Measurements from ENCODE around the gene PACRG. TPM values are rescaled to one million over a fixed set of nuclear protein-coding genes. Genes with fewer than 3 reads are reported as not detected.

PACRG gene
- total and polyA plus RNA-seq, 2 of the 8 experiments (the other 6 are each of a cell fraction or from before 2014, with no cell fraction given): 0.44 to 0.54 TPM

GRCh38 chr6:163146036-163146435, 418.3 kb downstream of the PACRG start:
- ChIA-PET CTCF (ENCODE audit: partially characterized antibody) (interaction anchor here (1.5 kb wide), 1 partner anchor 25 kb away, joined by 5 read pairs; no protein-coding TSS in a partner anchor), POLR2A (ENCODE audit: partially characterized antibody) (no interaction called here)
- H2BK20ac ChIP-seq (ENCODE audit: low read length): no peak overlapping the region
- H3K56ac ChIP-seq (replicated peaks; ENCODE audit: insufficient read length, low read depth, low read length): no peak overlapping the region
- no peak overlapping the region for H2AK5ac ChIP-seq (ENCODE audit: low read depth, low read length)
- H3K14ac ChIP-seq (ENCODE audit: insufficient read length): no peak overlapping the region
- no peak overlapping the region for H3K27ac ChIP-seq (ENCODE audit: low read depth, low read length)
- no peak for DNase-seq (ENCODE audit: low read depth in 1 of 2, low spot score in 2 of 2)
- no peaks in the 10 kb centered on the region for H3K36me3 ChIP-seq (ENCODE audit: control insufficient read depth in 2 of 4, insufficient read depth in 4 of 4, low read length in 3 of 4)
- H4K5ac ChIP-seq (ENCODE audit: insufficient read length, low read depth, low read length): no peak overlapping the region
- H4K91ac ChIP-seq (replicated peaks; ENCODE audit: insufficient read length, low read length): no peak overlapping the region
- no peaks in the 10 kb centered on the region for H3K27me3 ChIP-seq (replicated peaks in 1 of 4; ENCODE audit: control insufficient read depth in 3 of 4, extremely low read depth in 1 of 4, insufficient read depth in 3 of 4, low read length in 3 of 4)
- no peaks in the 10 kb centered on the region for H3K79me2 ChIP-seq (ENCODE audit: control insufficient read depth in 1 of 2, insufficient read depth in 2 of 2, low read length in 2 of 2)
- no peak overlapping the region for H3K9ac ChIP-seq (replicated peaks in 1 of 4; ENCODE audit: extremely low read depth in 1 of 4, low read depth in 3 of 4, low read length in 3 of 4)
- no peaks in the 10 kb centered on the region for H3K23me2 ChIP-seq (ENCODE audit: low read depth, low read length)
- H3K23ac ChIP-seq (ENCODE audit: insufficient read length): no peak overlapping the region
- H3K18ac ChIP-seq (ENCODE audit: extremely low read depth, low read length): no peak overlapping the region
- H3K4me2 ChIP-seq (ENCODE audit: insufficient read depth in 1 of 2, low read depth in 2 of 2, low read length in 2 of 2): no peak overlapping the region
- no peaks in the 10 kb centered on the region; a peak in 1 of 7 replicates for H3K4me1 ChIP-seq (replicated peaks in 1 of 4; ENCODE audit: control insufficient read depth in 3 of 4, insufficient read depth in 4 of 4, low read length in 3 of 4)
- no peaks in the 10 kb centered on the region for H3K79me1 ChIP-seq (ENCODE audit: low read depth, low read length)
- no peak overlapping the region for H4K8ac ChIP-seq (ENCODE audit: extremely low read depth, insufficient read depth, low read length)
- H3K4me3 ChIP-seq (ENCODE audit: extremely low read depth in 1 of 4, insufficient read depth in 2 of 4, low read depth in 3 of 4, low read length in 4 of 4): no peak overlapping the region
- no peak overlapping the region for H2BK15ac ChIP-seq (ENCODE audit: low read length)
- TF ChIP-seq TBP (IDR thresholded peaks at IDR 0.05; ENCODE audit: low read depth, low read length) (no peak), JUND (IDR thresholded peaks at IDR 0.05; ENCODE audit: low read length) (no peak), NANOG (IDR thresholded peaks at IDR 0.05; ENCODE audit: insufficient read depth, low read depth, low read length, poor library complexity, severe bottlenecking) (no peak), SP4 (IDR thresholded peaks at IDR 0.05; ENCODE audit: low read length) (no peak), GABPA (IDR thresholded peaks at IDR 0.05; ENCODE audit: borderline replicate concordance, insufficient read depth, low read length) (no peak), CBX8 (IDR thresholded peaks at IDR 0.05; ENCODE audit: borderline replicate concordance, low read depth, low read length) (no peak), RXRA (IDR thresholded peaks at IDR 0.05; ENCODE audit: insufficient read depth, low read depth, low read length) (no peak)
- no peak overlapping the region for H2AFZ ChIP-seq (ENCODE audit: low read length)
- no peak overlapping the region for H3K4ac ChIP-seq (replicated peaks; ENCODE audit: insufficient read length, low read depth, low read length)
- no peak overlapping the region for H2BK12ac ChIP-seq (ENCODE audit: low read depth, low read length)
- WGBS, 2 experiments (ENCODE audit: extremely low coverage in 1 of 2, insufficient coverage in 1 of 2, insufficient read length in 1 of 2, insufficient replicate concordance in 2 of 2, low coverage in 1 of 2, low lambda C conversion rate in 2 of 2, missing lambda C conversion rate in 1 of 2): 90% methylated on average over 4 of the region's 4 CpGs; no CpG with 5 or more reads in 1 of the 2 experiments
- H4K20me1 ChIP-seq (replicated peaks in 1 of 2; ENCODE audit: control insufficient read depth in 1 of 2, insufficient read depth in 2 of 2, low read length in 2 of 2): no peaks in the 10 kb centered on the region
- H2BK120ac ChIP-seq (replicated peaks; ENCODE audit: low read depth, low read length): no peak overlapping the region
- no peak for FAIRE-seq
- no peaks in the 10 kb centered on the region for H3K9me3 ChIP-seq (ENCODE audit: insufficient read depth in 2 of 2, low read depth in 1 of 2, low read length in 1 of 2)
- no peak overlapping the region for H2BK5ac ChIP-seq (ENCODE audit: low read depth, low read length)
